Right ventricle myocardium superior (tissue), 1 donor: ENCODE measurements around the gene ADRA2B. TPM values are rescaled to one million over a fixed set of nuclear protein-coding genes. Genes with fewer than 3 reads are reported as not detected.

Experiments used
- ATAC-seq: fragments of 200-7000 bp; cut with Tn5 transposase; one replicate; pipeline ENCODE4 v1.9.1; 2020; ENCODE audit warnings: mild to moderate bottlenecking; ENCODE audit not compliant: poor library complexity
- DNase-seq: peaks from one replicate; pipeline ENCODE4 v3.0.0-alpha.2; 2020
- intact Hi-C: fragments of 100-400 bp; cut with DNase I; formaldehyde crosslinking; loops from one replicate; pipeline ENCODE4 v1.11.2; 2022
- total RNA-seq: library from RNA; stranded (reverse); fragmentation: NEBNext Ultra II Directional; extraction: Animal tissue kit (Norgen Biotek cat#: 25700); gene quantifications from one replicate; pipeline ENCODE4 v1.2.1, GENCODE V29; 2021
- donor health status: DM: no; HTN: yes; CAD: no; lungs with severe emphysema.

Gene ADRA2B
- total RNA-seq, 1 donor from 2014 or later, result 6.4 TPM

- ATAC-seq (no peak), DNase-seq (no peak)
- intact Hi-C loops, result no loop called here
Observed at GRCh38 chr2:96123936-96124335, 7.6 kb upstream of the ADRA2B start.

GRCh38 chr2:96123290-96123689, 6.9 kb upstream of the ADRA2B start:
- DNase-seq (no peak), ATAC-seq (no peak)
- intact Hi-C loops, result no loop called here

DNA sequence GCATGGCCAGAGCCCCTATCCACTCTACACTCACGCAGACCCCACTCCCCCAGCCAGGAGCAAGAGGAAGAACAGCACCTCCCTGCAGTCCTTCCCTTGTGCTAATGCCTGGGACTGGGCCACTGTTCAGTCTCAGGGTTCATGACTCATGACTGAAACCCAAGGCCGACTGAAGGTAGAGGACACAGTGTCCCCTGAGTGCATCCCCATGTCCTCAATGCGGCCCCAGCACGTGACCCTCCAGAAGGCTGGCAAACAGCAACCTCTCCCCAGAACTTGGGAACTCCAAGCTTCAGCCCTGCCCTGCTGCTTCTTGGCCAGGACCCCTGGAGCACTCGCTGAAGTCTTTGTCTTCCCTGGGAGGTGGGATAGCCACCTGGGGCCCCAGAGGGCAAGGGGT, 6.0 kb upstream of the ADRA2B start:
- intact Hi-C loops, result no loop called here
- no peak for ATAC-seq
- DNase-seq, result no peak

- intact Hi-C loops, result no loop called here
Observed at GRCh38 chr2:96121414-96121813, 5.0 kb upstream of the ADRA2B start.

GRCh38 chr2:96120991-96121390, 4.6 kb upstream of the ADRA2B start:
- intact Hi-C loops, result no loop called here
- no peak for ATAC-seq
- DNase-seq, result no peak

More at GRCh38 chr2:96121414-96121813, 5.0 kb upstream of the ADRA2B start:
- DNase-seq (no peak), ATAC-seq (no peak)

DNA sequence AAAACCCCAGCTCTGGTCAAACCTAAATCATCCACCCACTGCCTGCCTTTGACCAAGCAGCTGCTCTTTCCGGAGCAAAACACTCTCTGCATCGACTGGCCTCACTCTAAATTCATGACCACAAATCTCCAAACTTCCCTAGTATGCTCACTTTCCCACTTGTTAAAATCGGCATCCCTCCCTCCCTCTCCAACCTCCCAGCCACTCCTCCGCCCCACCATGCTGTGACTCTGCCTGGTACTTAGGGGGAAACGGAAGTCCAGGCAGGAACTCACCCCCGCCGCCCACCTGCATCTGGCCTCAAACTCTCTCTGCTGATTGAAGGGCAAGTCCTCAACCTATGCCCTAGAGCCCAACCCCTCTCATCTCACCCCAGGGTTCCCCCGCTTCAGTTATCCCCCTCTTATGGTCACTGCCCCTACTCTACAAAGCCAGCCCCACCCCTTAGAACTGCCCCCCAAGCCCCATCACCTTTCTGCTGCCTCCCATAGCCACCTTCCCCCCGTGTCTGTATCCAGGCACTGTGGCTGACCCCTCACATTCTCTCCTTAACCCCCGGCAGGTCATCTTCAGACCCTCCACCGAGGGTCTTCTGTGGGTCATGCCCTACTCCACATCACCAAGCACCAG, 3.8 kb upstream of the ADRA2B start:
- intact Hi-C loops, result no loop called here
- ATAC-seq (no peak), DNase-seq (peak; percentile 33)

DNA sequence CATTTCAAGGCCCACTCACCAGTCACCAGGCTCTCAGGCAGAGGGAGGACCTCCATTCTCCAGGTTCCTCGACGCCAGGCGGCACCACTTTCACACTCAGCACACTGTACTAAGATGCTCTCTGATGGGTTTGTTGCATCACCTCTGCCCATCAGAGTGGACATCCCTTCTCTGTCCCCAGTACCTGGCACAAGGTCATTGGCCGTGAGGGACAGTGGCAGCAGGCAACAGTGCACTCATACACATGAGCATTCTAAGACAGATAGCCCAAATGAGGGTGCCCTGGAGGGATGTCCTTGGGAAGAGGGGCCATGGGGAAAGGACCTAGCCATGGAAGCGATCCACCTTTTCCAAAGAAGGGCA, 3.0 kb upstream of the ADRA2B start:
- intact Hi-C loops, result no loop called here
- DNase-seq (peak; percentile 7), ATAC-seq (no peak)

DNA sequence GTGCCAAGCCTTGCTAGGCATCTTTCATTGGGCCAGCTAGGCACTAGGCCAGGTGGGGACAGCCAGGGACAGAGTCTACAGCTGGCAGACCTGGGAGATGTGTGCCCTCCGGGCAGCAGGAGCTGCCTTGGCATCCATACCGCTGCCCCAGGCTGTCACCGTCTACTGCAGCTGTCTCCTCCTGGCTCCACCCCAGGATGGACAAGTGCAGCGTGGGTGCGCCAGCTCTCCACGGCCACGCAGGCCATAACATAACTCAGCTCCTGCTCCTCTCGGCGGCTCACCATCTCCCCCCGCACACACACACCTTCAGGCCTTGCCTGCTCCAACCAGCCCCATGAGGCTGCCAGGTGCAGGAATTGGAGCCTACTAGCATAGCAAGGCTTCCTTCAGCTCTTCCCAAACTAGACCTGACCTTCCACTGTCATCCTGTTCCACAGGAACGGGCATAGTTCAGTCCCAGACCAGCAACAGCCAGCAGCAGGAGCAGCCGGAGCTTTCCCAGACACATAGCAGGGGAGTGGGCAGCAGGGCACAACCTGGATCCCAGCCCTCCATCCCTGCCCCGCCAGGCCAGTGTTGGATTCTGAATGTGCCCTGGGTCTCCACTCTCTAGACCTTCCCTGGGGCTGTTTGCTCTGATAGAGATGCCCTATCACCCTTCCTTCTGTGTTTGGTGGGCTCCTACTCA, 2.5 kb upstream of the ADRA2B start:
- DNase-seq, result peak; percentile 28
- no peak for ATAC-seq
- intact Hi-C loops, result no loop called here

DNA sequence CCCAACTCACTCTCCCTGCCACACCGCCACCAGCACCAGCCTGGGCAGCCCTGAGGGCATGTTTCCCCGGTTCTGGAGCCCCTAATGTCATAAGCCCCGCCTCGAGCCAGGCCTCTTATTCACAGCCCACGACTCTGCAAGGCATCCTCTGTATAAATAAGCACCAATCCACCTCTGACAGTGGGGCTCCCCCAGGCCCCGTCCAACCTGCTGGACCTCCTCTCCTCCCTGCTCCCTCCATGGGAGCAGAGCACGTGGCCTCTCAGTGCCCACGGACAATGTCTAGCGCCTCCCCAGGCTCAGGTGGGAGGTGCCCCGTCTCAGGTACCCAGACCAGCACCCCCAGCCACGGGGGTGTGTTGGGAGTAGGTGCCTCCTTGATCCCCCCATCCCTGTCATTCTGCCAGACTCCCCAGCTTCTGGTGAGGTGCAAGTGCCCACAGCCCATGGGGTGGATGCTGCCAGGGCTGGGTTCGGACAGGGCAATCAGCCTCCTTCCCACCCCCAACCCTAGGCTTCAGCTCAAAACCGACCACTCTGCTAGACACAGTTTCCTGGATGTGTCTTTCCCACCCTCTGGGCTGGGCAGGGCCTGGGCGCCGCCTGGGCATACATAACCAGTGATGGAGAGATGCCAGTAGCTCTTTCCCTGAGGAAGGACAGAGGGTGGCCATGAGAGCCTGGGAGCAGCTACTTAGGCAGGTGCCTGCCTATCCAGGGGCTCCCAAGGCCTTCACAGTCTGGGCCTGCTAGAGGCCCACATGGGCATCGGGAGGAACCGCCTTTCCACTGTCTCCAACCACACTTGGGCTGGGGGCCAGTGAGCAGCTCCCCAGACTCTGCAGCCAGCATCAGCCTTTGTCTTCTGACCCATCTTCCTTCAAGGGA, 1.6 kb upstream of the ADRA2B start:
- intact Hi-C loops, result no loop called here

DNA sequence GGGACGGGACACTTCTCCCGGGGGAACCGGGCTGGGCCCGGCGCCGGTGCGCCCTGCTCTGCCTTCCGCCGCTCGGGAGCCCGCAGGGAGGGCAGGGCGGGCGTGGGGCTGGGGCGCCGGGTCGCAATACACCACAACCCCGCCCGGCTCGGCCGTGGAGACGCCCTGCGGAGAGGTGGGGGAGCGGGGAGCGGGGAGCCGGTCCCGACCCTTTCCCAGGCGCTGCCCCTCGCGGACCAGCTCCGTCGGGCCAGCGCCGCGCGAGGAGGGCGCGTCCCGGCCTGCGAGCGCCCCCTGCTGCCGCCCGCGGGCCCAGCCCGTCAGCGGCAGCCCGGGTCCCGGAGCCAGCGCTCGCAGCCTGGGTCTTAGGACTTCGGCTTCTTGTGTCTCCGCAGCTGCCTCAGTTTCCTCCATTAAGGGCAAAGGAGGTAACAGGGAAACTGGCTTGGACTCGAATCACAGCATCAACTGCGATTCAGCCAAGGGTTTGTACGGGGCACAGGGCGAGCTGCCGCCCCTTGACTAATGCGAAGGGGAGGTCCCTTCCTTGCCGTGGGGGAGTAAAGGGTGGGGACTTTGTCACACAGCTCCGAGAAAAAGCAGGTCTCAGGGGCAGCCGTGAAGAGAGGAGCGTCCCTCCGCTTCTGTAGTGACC, 635 bp upstream of the ADRA2B start:
- intact Hi-C loops, result no loop called here
- ATAC-seq (peak; percentile 91), DNase-seq (peak; percentile 65)

More for the DNA sequence above, 1.6 kb upstream of the ADRA2B start:
- ATAC-seq (no peak), DNase-seq (peak; percentile 26)

- peak; percentile 46 for DNase-seq
- intact Hi-C loops, result no loop called here
- peak; percentile 17 for ATAC-seq
Observed at GRCh38 chr2:96115631-96116423, 544 bp downstream of the ADRA2B start.

GRCh38 chr2:96114903-96115581, 1.3 kb downstream of the ADRA2B start:
- DNase-seq (peak; percentile 26), ATAC-seq (no peak)
- intact Hi-C loops, result loop anchor here (5.0 kb wide), 1 partner anchor 38 kb away; no protein-coding TSS in a partner anchor

- intact Hi-C loops, result loop anchor here (5.0 kb wide), 1 partner anchor 37 kb away; no protein-coding TSS in a partner anchor
- DNase-seq (peak; percentile 37), ATAC-seq (no peak)
Observed at GRCh38 chr2:96114546-96114902, 1.8 kb downstream of the ADRA2B start.

DNA sequence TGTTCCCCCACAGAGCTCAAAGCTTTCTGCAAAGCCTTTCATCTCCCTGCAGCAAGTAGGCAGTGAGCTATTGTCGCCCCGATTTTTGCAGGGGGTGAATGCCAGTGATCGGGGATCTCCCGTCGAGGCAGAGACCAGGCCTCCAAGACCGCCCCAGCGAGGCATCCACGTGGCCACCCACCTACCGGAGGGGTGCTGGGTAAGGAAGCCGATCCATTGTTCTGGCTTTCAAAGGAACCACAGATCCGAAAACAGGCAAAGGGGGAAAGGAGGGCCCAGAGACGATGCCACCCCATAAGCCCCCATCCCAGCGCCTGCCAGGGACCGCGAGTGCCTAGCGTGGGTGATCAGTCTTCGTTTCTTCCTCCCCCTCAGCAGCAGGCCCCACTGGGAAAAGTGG, 2.4 kb downstream of the ADRA2B start:
- peak; percentile 18 for DNase-seq
- intact Hi-C loops, result loop anchor here (5.0 kb wide), 1 partner anchor 37 kb away; no protein-coding TSS in a partner anchor

DNA sequence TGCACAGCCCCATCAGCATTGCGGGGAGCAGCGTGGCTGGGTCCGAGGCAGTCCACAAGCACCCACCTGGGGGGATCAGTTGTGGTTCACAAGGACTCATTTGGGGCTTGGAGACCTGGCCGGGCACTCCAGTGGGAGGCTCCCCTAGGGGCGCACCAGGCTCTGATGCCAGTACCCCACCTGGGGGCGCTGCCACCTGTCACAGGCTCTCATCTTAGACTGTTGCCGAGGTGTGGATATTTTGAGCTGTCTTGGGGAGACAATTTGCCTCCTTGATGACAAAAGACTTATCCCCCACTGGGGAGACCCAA, 3.0 kb downstream of the ADRA2B start:
- peak; percentile 11 for DNase-seq
- intact Hi-C loops, result loop anchor here (5.0 kb wide), 1 partner anchor 36 kb away; no protein-coding TSS in a partner anchor
- no peak for ATAC-seq

More for the DNA sequence above, 2.4 kb downstream of the ADRA2B start:
- no peak for ATAC-seq

GRCh38 chr2:96112501-96113366, 3.6 kb downstream of the ADRA2B start:
- intact Hi-C loops, result loop anchor here (5.0 kb wide), 1 partner anchor 35 kb away; no protein-coding TSS in a partner anchor
- ATAC-seq (no peak), DNase-seq (peak; percentile 21)
